IMR-90 (cell line): ENCODE measurements around the gene RPA3. TPM values are rescaled to one million over a fixed set of nuclear protein-coding genes. Genes with fewer than 3 reads are reported as not detected.

ENCODE experiments used
- ATAC-seq: fragments of 200-7000 bp; cut with Tn5 transposase; 2 replicates; pipeline ENCODE4 v1.9.1; 2020; ENCODE audit warnings: low read depth, mild to moderate bottlenecking, moderate library complexity
- BruUV-seq: library from RNA; stranded (reverse); fragments of 400-500 nt; replicated peaks from 2 replicates; lab custom pipeline; 2021; lab: Mats Ljungman, UMichigan
- CTCF ChIA-PET: fragments of 300-600 bp; formaldehyde crosslinking; extraction: SDS; loops from one replicate; lab custom pipeline; 2021; ENCODE audit warnings: antibody characterized with exemption; lab: Yijun Ruan, JAX
- POLR2A ChIA-PET: fragments of 300-600 bp; sonication (Branson Sonifier 250); formaldehyde crosslinking; loops from one replicate; lab custom pipeline; 2022; ENCODE audit warnings: antibody characterized with exemption; ENCODE audit not compliant: unreplicated experiment; lab: Charles Lee
- DNase-seq: peaks from one replicate; pipeline ENCODE4 v3.0.0; 2013
- H2AFZ ChIP-seq: replicated peaks from 2 replicates; pipeline ENCODE3; 2013; ENCODE audit warnings: low read length, mild to moderate bottlenecking; ENCODE audit not compliant: poor library complexity
- H2AK5ac ChIP-seq: 2 replicates; pipeline ENCODE4 v1.6.1; 2013; ENCODE audit warnings: low read depth, low read length, inconsistent platforms
- H2AK9ac ChIP-seq: replicated peaks from 2 replicates; pipeline ENCODE3; 2013; ENCODE audit warnings: mild to moderate bottlenecking, low read depth, low read length, moderate library complexity; ENCODE audit not compliant: poor library complexity
- H2BK120ac ChIP-seq: 2 replicates; pipeline ENCODE4 v1.6.1; 2013; ENCODE audit warnings: low read depth, low read length, inconsistent platforms
- H2BK15ac ChIP-seq: 3 replicates; pipeline ENCODE4 v1.6.1; 2013; ENCODE audit warnings: low read depth, low read length, inconsistent platforms
- H2BK20ac ChIP-seq: 2 replicates; pipeline ENCODE4 v1.6.1; 2013; ENCODE audit warnings: low read depth, mild to moderate bottlenecking, inconsistent platforms, low read length, moderate library complexity
- H2BK5ac ChIP-seq: 2 replicates; pipeline ENCODE4 v1.6.1; 2013; ENCODE audit warnings: mild to moderate bottlenecking, low read depth, low read length, inconsistent platforms; ENCODE audit not compliant: poor library complexity, severe bottlenecking
- H3K14ac ChIP-seq: replicated peaks from 2 replicates; pipeline ENCODE4 v1.6.1; 2013; ENCODE audit warnings: low read depth, low read length, inconsistent platforms
- H3K18ac ChIP-seq: 2 replicates; pipeline ENCODE4 v1.6.1; 2013; ENCODE audit warnings: low read depth, low read length, control low read depth
- H3K23ac ChIP-seq: 2 replicates; pipeline ENCODE4 v1.6.1; 2013; ENCODE audit warnings: low read depth, low read length, inconsistent platforms
- H3K27ac ChIP-seq: 2 replicates; pipeline ENCODE4 v1.5.1; 2013; ENCODE audit warnings: mild to moderate bottlenecking, control low read depth, low read length; ENCODE audit not compliant: insufficient read depth
- H3K27me3 ChIP-seq: 2 replicates; pipeline ENCODE4 v1.6.1; 2013; ENCODE audit warnings: low read length; ENCODE audit not compliant: control insufficient read depth, insufficient read depth
- H3K36me3 ChIP-seq: 2 replicates; pipeline ENCODE4 v1.6.1; 2013; ENCODE audit warnings: low read length, mixed read lengths; ENCODE audit not compliant: control insufficient read depth, insufficient read depth
- H3K4ac ChIP-seq: 2 replicates; pipeline ENCODE4 v1.6.1; 2013; ENCODE audit warnings: low read depth, low read length, inconsistent platforms
- H3K4me1 ChIP-seq: 2 replicates; pipeline ENCODE4 v1.6.1; 2013; ENCODE audit warnings: low read length, mixed read lengths; ENCODE audit not compliant: control insufficient read depth, insufficient read depth
- H3K4me2 ChIP-seq: 2 replicates; pipeline ENCODE4 v1.6.1; 2013; ENCODE audit warnings: low read depth, mild to moderate bottlenecking, control low read depth, low read length, moderate library complexity
- H3K4me3 ChIP-seq: 2 replicates; pipeline ENCODE4 v1.5.1; 2013; ENCODE audit warnings: low read depth, mild to moderate bottlenecking, control low read depth, low read length, moderate library complexity; ENCODE audit not compliant: insufficient read depth
- H3K56ac ChIP-seq: 2 replicates; pipeline ENCODE4 v1.6.1; 2013; ENCODE audit warnings: low read length, inconsistent platforms; ENCODE audit not compliant: insufficient read depth; ENCODE audit errors: extremely low read depth
- H3K79me1 ChIP-seq, 2 experiments: 2 replicates each; pipeline ENCODE4 v1.6.1; 2013; ENCODE audit warnings: low read length in 2 of 2, inconsistent platforms in 1 of 2, low read depth in 1 of 2
- H3K9ac ChIP-seq: 2 replicates; pipeline ENCODE4 v1.6.1; 2013; ENCODE audit warnings: low read depth, low read length, control low read depth
- H3K9me1 ChIP-seq: 2 replicates; pipeline ENCODE4 v1.6.1; 2013; ENCODE audit warnings: low read length, inconsistent platforms; ENCODE audit not compliant: insufficient read depth
- H3K9me3 ChIP-seq: 2 replicates; pipeline ENCODE4 v1.6.1; 2013; ENCODE audit warnings: low read length; ENCODE audit not compliant: control insufficient read depth, insufficient read depth
- H4K20me1 ChIP-seq: 2 replicates; pipeline ENCODE4 v1.6.1; 2013; ENCODE audit warnings: low read length, inconsistent platforms; ENCODE audit not compliant: insufficient read depth
- H4K5ac ChIP-seq: 2 replicates; pipeline ENCODE4 v1.6.1; 2013; ENCODE audit warnings: mild to moderate bottlenecking, low read depth, low read length, control low read depth
- H4K8ac ChIP-seq, 2 experiments: 2 replicates each; pipeline ENCODE4 v1.6.1; 2013; ENCODE audit warnings: low read depth in 2 of 2, low read length in 2 of 2, control low read depth in 1 of 2, inconsistent platforms in 1 of 2
- H4K91ac ChIP-seq: 2 replicates; pipeline ENCODE4 v1.6.1; 2013; ENCODE audit warnings: low read depth, low read length, inconsistent platforms; ENCODE audit not compliant: insufficient read depth
- MXI1 ChIP-seq: IDR thresholded peaks from 2 replicates; pipeline ENCODE4 v1.6.1; 2012; ENCODE audit warnings: low read depth, mild to moderate bottlenecking, low read length, moderate library complexity, borderline replicate concordance
- NFE2L2 ChIP-seq: fragments of 150-350 bp; IDR thresholded peaks from 2 replicates; pipeline ENCODE4 v1.6.1; 2016; ENCODE audit warnings: low read depth, mild to moderate bottlenecking, low read length
- WGBS, 2 experiments: methylation state at CpG; one replicate each; pipeline versions ENCODE4 v1.1.5 to v1.1.7; 2013; ENCODE audit warnings: missing lambda C conversion rate in 2 of 2; ENCODE audit not compliant: insufficient read length in 1 of 2; ENCODE audit errors: extremely low coverage in 2 of 2; 5-methylcytosine and 5-hydroxymethylcytosine counted together
- dilution Hi-C: fragments of 300-500 bp; cut with HindIII; formaldehyde crosslinking; loops from one replicate; pipeline ENCODE4 v1.14.3; 2018; ENCODE audit warnings: low sequenced_read_pairs; ENCODE audit not compliant: unreplicated experiment
- in situ Hi-C: fragments of 300-500 bp; cut with MboI; formaldehyde crosslinking; loops from 3 replicates; pipeline ENCODE4 v1.14.3; 2019; ENCODE audit warnings: low sequenced_read_pairs, inconsistent platforms, mixed read lengths
- intact Hi-C: fragments of 100-400 bp; cut with micrococcal nuclease; formaldehyde crosslinking; loops from 2 replicates; pipeline ENCODE4 v1.10.0; 2022
- polyA plus RNA-seq, 3 experiments: library from polyadenylated mRNA; depleted of rRNA; stranded (reverse); fragments of >200 nt; gene quantifications; 2 replicates each; pipeline ENCODE4 v1.2.3, GENCODE V29; 2012; ENCODE audit warnings: low replicate concordance in 1 of 3
- total RNA-seq: library from RNA; depleted of rRNA; stranded (reverse); fragments of >200 nt; gene quantifications from 2 replicates; pipeline ENCODE4 v1.2.3, GENCODE V29; 2012

Gene RPA3
- total and polyA plus RNA-seq, 2 of the 4 experiments (the other 2 are of a cell fraction), result 12.7 to 21.1 TPM

DNA sequence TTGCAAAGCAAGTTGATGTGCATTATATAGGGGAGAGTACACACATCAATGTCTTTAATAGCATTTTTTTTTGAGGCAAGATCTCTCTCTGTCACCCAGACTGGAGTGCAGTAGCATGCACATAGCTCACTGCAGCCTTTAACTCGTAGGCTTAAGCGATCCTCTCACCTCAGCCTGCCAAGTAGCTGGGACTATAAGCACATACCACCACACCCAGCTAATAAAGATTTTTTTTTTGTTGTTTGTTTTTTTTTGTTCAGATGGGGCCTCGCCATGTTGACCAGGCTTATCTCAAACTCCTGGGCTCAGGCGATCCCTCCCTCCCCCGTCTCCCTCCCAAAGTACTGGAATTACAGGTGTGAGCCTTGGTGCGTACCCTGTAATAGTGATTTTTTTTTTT, 76.3 kb downstream of the RPA3 start:
- intact Hi-C loops, result loop anchor here (5.0 kb wide), 3 partner anchors 55 to 215 kb away; no protein-coding TSS in a partner anchor
- no peak overlapping the region for H2BK20ac ChIP-seq
- no peaks in the 10 kb centered on the region for H3K27me3 ChIP-seq
- ChIA-PET POLR2A (no interaction called here), CTCF (no interaction called here)
- no peak for DNase-seq
- dilution Hi-C loops, result no loop called here
- H3K4ac ChIP-seq, result no peak overlapping the region
- H4K91ac ChIP-seq, result no peak overlapping the region
- no peak for ATAC-seq
- H3K79me1 ChIP-seq, result peaks cover 13 to 24% of the 10 kb centered on the region in 2 experiments
- no peaks in the 10 kb centered on the region for H3K4me1 ChIP-seq
- H3K56ac ChIP-seq, result no peak overlapping the region
- no peak overlapping the region for H2BK120ac ChIP-seq
- no TSS peak for BruUV-seq
- H2AFZ ChIP-seq, result no peak overlapping the region
- no peak overlapping the region for H3K18ac ChIP-seq
- H3K4me2 ChIP-seq, result no peak overlapping the region
- H3K9me1 ChIP-seq, result no peaks in the 10 kb centered on the region; the same call in 1 of the 2 replicates
- H4K8ac ChIP-seq, result no peak overlapping the region
- no peak overlapping the region for H2AK9ac ChIP-seq
- no CpG with 5 or more reads among the region's 6 CpGs for WGBS, 2 experiments
- H3K9ac ChIP-seq, result no peak overlapping the region
- H3K27ac ChIP-seq, result no peak overlapping the region
- no peak overlapping the region for H3K23ac ChIP-seq
- no peak overlapping the region for H2BK15ac ChIP-seq
- no peaks in the 10 kb centered on the region for H3K36me3 ChIP-seq
- no peak overlapping the region for H2AK5ac ChIP-seq
- no peak overlapping the region for H2BK5ac ChIP-seq
- no peak for TF ChIP-seq NFE2L2
- TF ChIP-seq MXI1, result no peak
- H3K14ac ChIP-seq, result no peak overlapping the region
- no peaks in the 10 kb centered on the region for H4K20me1 ChIP-seq
- H4K5ac ChIP-seq, result no peak overlapping the region
- in situ Hi-C loops, result no loop called here
- H3K4me3 ChIP-seq, result no peak overlapping the region
- no peaks in the 10 kb centered on the region for H3K9me3 ChIP-seq
